ENCODE measurements around the gene NSUN7.

NSUN7 gene

DNA sequence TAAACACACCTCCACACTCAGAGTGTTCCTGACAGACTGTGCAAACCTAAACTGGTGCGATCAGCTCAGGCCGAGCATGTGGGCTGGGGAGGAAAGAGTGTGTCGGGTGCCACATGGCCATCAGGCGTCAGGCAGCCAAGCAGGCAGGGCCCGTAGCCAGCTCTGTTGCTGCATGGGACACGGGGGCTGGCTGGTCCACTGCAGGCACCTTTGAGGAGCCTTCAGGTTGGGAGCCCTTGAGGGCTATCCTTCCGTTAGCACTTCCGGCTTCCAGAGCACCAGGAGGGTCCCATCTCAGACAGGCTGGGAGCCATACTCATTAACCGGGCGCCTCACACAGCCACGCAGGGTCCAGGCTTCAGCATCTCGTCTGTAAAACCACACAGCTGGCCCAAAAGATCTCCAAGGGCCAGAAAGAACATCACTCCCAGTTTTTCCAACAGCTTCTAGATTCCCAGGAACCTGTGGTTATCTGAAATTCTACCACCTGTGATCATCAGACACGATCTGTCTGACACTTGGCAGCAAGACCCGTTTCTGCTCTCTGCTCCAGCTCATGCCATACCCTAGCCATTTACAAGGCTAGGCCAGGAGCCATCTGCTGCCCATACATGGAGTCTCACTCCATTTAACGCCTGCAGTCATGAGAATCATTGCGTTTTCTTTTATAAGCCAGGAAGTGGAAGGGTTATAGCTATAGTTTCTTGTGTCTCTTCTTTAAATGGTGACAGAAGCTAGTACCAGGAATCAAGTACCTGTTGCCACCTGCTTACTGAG, 87.5 kb downstream of the NSUN7 start:
- H3K27ac Mint-ChIP-seq: no peak overlapping the region
- H3K27me3 Mint-ChIP-seq: peaks cover 15% of the 10 kb centered on the region
- CTCF ChIA-PET: interaction anchor here (0.6 to 1.5 kb wide), 6 partner anchors 9 to 162 kb away, joined by 3 to 4 read pairs (median 4); no protein-coding TSS in a partner anchor
- H3K9me3 Mint-ChIP-seq: no peaks in the 10 kb centered on the region
- H3K36me3 Mint-ChIP-seq: no peaks in the 10 kb centered on the region
- H3K4me3 Mint-ChIP-seq: no peak overlapping the region
- no peak for DNase-seq
- no peaks in the 10 kb centered on the region for H3K4me1 Mint-ChIP-seq

DNA sequence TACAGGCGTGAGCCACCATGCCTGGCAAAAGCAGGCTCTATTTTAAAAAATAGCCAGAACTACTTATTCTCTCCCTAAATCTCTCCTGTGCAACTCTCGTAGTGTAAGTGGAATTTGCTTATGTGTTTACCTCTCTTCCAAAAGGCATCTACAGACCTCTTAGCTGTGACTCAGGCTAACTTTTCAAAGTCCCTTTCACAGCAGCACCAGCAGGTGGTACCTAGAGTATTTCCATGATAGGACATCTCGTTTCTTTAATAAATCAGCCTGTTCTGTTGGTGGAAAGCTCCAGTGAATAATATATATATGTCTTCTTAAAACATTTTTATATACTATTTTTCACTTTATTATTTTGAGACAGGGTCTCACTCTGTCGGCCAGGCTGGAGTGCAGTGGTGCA, 89.0 kb downstream of the NSUN7 start:
- Mint-ChIP-seq H3K9me3 (no peaks in the 10 kb centered on the region), H3K27ac (no peak overlapping the region), H3K36me3 (no peaks in the 10 kb centered on the region), H3K4me3 (no peak overlapping the region), H3K27me3 (peaks cover 15% of the 10 kb centered on the region), H3K4me1 (no peaks in the 10 kb centered on the region)
- CTCF ChIA-PET: interaction anchor here (7.1 kb wide), 1 partner anchor 103 kb away, joined by 117 read pairs; no protein-coding TSS in a partner anchor
- no peak for DNase-seq

DNA sequence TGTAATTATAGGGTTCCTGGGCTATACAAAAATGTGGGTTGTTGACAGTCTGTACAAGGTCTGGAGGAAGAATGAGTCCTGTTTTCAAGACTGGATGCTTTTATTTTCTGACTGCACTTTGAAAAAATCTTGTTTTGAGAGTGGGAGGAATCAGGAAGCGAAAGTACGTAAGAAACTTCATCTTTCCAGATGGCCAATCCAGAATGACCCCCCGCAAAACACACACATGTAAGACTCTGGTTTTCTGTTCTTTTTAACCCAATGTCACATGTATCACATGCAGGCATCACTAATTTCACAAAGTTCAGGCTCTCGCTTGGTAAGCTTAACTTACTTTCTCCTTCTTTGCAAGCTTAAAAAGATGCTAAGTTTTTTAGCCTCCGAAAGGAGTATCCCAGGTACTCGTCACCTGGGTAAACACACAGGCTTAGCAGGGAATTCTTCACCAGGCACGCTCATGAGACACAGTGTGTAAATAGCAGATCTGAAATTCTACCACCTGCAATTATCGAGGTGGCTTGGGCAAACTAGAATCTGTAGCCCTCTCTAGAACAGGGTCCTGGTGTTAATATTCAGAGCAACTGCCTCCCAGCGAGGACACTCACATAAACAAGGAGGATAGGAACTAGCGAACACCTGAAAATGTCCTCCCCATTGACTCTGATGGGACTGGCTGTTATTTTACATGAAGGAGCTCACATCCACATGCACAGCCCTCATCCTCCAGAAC, 90.7 kb downstream of the NSUN7 start:
- no peak for DNase-seq
- CTCF ChIA-PET: interaction anchor here (0.6 to 7.1 kb wide), 27 partner anchors 8 to 1178 kb away, joined by 3 to 117 read pairs (median 4); no protein-coding TSS in a partner anchor
- Mint-ChIP-seq H3K27ac (no peak overlapping the region), H3K27me3 (peaks cover 14% of the 10 kb centered on the region), H3K4me3 (no peak overlapping the region), H3K36me3 (no peaks in the 10 kb centered on the region), H3K4me1 (no peaks in the 10 kb centered on the region), H3K9me3 (no peaks in the 10 kb centered on the region)

DNA sequence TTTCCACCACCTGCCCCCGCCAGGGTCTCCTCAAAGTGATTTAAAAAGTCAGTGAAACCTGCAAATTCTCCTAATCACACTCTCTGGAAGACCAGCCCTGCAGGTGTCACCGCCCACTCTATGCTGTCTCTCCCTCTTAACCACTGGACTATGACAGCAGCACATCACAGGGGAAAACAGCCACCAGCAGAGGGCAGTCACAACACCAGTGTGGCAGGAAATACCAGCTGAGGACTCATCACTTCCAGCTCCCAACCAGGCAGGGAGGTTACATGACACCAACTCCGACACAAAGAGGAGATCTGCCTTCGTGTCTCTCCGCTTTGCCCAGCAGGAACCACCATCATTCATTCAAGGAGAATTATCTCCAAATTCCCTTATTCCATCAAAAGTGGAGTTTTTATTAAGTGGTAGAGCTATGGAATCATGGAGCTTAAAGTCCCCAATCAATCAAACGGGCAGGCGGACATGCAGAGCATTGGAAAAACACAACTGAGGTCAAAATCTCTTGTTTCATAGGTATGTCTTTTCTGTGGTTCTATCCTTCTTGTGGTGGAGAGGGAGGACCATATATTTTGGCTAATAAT, 91.3 kb downstream of the NSUN7 start:
- Mint-ChIP-seq H3K27me3 (peaks cover 11% of the 10 kb centered on the region), H3K36me3 (no peaks in the 10 kb centered on the region), H3K4me1 (no peaks in the 10 kb centered on the region), H3K27ac (no peak overlapping the region), H3K4me3 (no peak overlapping the region), H3K9me3 (no peaks in the 10 kb centered on the region)
- DNase-seq: peak; percentile 85
- CTCF ChIA-PET: interaction anchor here (0.6 to 7.1 kb wide), 29 partner anchors 8 to 1178 kb away, joined by 3 to 117 read pairs (median 4); no protein-coding TSS in a partner anchor

DNA sequence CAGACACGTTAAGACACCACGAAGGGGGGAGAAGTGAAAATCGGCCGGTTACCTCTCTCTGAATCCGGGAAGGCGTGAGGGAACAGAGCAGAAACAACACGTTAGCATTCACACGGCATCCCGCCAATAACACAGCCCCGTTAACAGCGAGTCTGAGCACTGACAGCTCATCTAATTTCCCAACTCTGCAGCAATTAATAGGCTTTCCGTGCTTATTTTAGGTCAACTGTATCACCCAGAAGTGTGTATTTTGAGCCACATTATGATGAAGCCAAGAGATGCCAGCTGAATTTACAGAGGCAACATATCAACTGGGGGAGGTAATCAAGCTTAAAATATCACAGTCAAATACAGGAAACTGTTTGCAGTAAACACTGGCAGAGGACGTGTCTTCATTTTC, 92.6 kb downstream of the NSUN7 start:
- Mint-ChIP-seq H3K9me3 (no peaks in the 10 kb centered on the region), H3K4me3 (no peak overlapping the region), H3K36me3 (no peaks in the 10 kb centered on the region), H3K27ac (no peak overlapping the region), H3K27me3 (peaks cover 14% of the 10 kb centered on the region), H3K4me1 (no peaks in the 10 kb centered on the region)
- CTCF ChIA-PET: interaction anchor here (1.2 to 7.1 kb wide), 6 partner anchors 12 to 517 kb away, joined by 3 to 117 read pairs (median 6); no protein-coding TSS in a partner anchor
- no peak for DNase-seq

DNA sequence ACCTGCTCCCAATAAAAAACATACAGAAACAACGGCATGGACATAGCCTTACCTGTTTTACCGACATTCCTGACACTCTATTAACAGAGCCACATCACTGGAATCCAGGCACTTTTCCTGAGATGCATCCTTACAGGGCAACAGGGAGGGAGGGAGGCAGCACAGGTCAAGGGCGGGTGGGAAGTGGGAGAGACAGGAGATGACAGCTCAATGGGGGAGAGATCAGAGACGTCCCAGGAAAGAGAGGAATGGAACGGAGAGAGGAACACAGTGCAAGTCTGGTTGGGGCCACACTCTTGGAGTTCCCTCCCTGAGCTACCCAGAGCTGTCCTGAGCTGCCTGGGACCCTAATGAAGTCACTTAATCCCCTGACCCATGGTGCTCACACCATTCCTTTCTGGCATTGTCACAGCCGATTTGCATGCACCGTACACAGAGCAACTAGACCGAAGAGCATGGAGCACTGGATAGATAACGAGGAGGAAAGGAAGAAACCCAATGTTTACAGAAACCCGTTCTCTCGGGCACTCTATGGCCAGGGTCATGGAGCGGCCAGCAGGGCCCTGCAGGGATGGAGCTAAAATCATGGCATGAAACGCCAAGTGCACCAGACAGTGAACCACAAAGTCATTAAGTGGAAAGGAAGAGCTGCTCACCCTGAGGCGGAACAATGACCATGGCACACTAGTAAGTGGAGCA, 93.1 kb downstream of the NSUN7 start:
- Mint-ChIP-seq H3K9me3 (no peaks in the 10 kb centered on the region), H3K36me3 (no peaks in the 10 kb centered on the region), H3K4me3 (no peak overlapping the region), H3K27me3 (peaks cover 20% of the 10 kb centered on the region), H3K4me1 (no peaks in the 10 kb centered on the region), H3K27ac (no peak overlapping the region)
- no peak for DNase-seq
- CTCF ChIA-PET: interaction anchor here (0.7 to 7.1 kb wide), 10 partner anchors 11 to 671 kb away, joined by 3 to 117 read pairs (median 4); no protein-coding TSS in a partner anchor

DNA sequence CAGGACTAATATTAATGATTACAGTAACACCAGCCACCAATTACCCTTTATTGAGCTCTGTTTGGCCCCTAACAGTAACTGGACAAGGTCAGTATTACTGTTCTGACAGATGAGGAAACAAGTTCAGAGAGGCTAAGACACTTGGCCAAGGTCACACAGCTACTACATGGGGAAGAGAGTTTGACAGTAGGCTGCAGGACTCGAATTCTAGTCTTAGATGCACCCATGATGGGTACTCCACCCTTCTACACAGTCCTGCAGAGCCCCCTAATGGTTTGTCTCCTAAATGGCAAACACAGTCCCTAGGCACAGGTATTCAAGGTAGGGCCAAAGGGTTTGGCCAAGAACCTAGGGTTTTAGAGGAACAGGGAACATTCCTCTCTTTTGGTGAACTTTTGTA, 93.9 kb downstream of the NSUN7 start:
- no peaks in the 10 kb centered on the region for H3K36me3 Mint-ChIP-seq
- CTCF ChIA-PET: interaction anchor here (0.7 to 7.1 kb wide), 8 partner anchors 10 to 672 kb away, joined by 3 to 117 read pairs (median 5); no protein-coding TSS in a partner anchor
- H3K9me3 Mint-ChIP-seq: no peaks in the 10 kb centered on the region
- peak; percentile 54 for DNase-seq
- no peak overlapping the region for H3K27ac Mint-ChIP-seq
- no peak overlapping the region for H3K4me3 Mint-ChIP-seq
- no peaks in the 10 kb centered on the region for H3K4me1 Mint-ChIP-seq
- H3K27me3 Mint-ChIP-seq: peaks cover 28% of the 10 kb centered on the region

DNA sequence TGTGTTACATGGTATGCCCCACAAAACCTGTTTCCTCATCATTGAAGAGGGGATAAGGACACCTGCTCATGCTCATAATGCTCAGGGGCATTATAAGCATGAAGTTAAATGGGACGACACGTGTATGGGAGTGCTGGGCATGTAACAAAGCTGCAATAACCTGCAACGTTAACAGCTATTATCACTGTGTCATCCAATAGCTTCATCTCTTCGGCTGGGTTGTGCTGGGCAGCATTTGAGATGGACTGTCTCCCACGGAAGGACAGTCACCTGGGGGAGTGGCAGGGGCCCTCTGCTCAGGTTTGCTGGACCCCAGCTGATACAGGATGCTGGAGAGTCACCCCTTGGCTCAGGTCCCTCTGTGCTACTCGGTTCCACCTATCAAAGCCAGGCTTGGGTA, 94.5 kb downstream of the NSUN7 start:
- Mint-ChIP-seq H3K9me3 (no peaks in the 10 kb centered on the region), H3K4me1 (no peaks in the 10 kb centered on the region), H3K27ac (no peak overlapping the region), H3K36me3 (no peaks in the 10 kb centered on the region), H3K4me3 (no peak overlapping the region), H3K27me3 (peaks cover 33% of the 10 kb centered on the region)
- CTCF ChIA-PET: interaction anchor here (1.4 to 7.1 kb wide), 4 partner anchors 11 to 109 kb away, joined by 4 to 117 read pairs (median 21); no protein-coding TSS in a partner anchor
- no peak for DNase-seq

DNA sequence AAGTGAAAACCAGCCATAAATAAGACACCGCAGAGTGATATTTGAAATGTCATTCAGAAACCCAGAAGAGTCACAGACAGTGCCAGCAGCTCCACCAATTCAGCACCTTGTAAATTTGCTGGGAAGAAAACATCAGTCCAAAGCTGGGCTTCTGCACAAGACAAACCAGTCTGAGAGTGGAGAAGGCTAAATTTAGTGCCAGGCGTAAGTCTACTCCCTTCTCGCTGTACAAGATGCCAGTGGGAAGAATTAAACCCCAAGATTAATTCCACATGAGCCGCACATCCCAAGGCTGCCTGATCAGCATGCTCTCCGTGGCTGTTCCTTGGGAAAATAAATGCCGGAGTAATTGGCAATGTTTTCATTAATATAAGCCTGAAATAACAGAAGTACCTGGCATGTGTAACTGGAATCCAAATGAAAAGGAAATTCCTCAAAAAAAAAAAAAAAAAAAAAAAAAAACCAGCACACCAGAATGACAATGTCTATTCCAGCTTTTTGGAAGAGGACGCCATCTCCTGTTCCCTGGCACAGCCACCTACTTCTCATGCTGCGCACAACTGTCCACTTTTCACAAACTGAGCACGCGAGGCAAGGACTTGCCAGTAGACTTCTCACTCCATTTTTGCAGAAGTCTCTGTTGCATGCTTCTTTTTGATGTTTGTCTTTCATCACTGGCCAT, 95.5 kb downstream of the NSUN7 start:
- no peaks in the 10 kb centered on the region for H3K36me3 Mint-ChIP-seq
- H3K27ac Mint-ChIP-seq: no peak overlapping the region
- H3K4me1 Mint-ChIP-seq: no peaks in the 10 kb centered on the region
- H3K9me3 Mint-ChIP-seq: no peaks in the 10 kb centered on the region
- no peak overlapping the region for H3K4me3 Mint-ChIP-seq
- no peak for DNase-seq
- CTCF ChIA-PET: interaction anchor here (0.5 to 7.1 kb wide), 3 partner anchors 10 to 1168 kb away, joined by 3 to 117 read pairs (median 4); no protein-coding TSS in a partner anchor
- peaks cover 38% of the 10 kb centered on the region for H3K27me3 Mint-ChIP-seq

DNA sequence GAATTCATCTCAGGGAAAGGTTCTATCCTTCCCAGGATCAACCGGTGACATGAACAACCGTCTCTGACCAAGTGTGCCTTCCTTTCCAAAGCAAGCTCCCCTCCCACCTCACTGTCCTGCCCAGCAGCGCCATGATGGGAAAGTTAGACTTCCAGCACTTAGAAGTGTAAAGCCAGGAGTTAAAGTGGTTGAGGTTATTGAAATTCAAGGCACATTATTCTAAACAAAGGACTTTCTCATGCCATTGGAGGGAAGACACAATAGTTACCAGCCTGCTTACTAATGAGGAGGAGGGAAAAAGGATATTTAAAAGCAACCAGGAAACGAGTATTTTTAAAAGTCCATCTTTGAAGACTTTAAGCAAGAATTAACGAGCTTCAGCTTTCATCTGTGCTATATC, 96.8 kb downstream of the NSUN7 start:
- peaks cover 38% of the 10 kb centered on the region for H3K27me3 Mint-ChIP-seq
- no peaks in the 10 kb centered on the region for H3K4me1 Mint-ChIP-seq
- CTCF ChIA-PET: interaction anchor here (1.0 to 1.4 kb wide), 3 partner anchors 9 to 110 kb away, joined by 3 to 7 read pairs (median 4); no protein-coding TSS in a partner anchor
- H3K9me3 Mint-ChIP-seq: no peaks in the 10 kb centered on the region
- H3K36me3 Mint-ChIP-seq: no peaks in the 10 kb centered on the region
- H3K4me3 Mint-ChIP-seq: no peak overlapping the region
- DNase-seq: no peak
- H3K27ac Mint-ChIP-seq: no peak overlapping the region

DNA sequence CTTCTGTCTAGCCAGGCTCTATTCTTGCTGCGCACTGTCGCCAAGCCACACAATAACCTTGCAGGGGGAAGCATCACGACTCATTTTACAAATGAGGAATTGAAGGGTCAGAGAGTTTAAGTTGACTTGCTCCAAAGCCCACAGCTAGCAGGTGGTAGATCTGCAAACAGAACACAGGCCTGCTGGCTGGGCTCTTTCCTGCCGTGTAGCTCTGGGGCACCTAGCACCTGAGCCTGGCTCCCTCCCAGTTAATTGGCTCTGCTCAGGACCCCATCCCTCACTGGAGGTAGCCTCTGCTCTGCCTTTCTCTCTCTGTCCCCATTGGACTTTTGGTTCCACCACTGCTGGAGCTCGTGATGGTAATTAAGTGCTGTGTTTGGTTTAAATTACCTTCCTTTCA, 98.5 kb downstream of the NSUN7 start:
- H3K9me3 Mint-ChIP-seq: no peaks in the 10 kb centered on the region
- H3K27ac Mint-ChIP-seq: no peak overlapping the region
- peaks cover 43% of the 10 kb centered on the region for H3K27me3 Mint-ChIP-seq
- no peaks in the 10 kb centered on the region for H3K36me3 Mint-ChIP-seq
- DNase-seq: no peak
- CTCF ChIA-PET: interaction anchor here (1.4 kb wide), 1 partner anchor 8 kb away, joined by 9 read pairs; no protein-coding TSS in a partner anchor
- no peak overlapping the region for H3K4me3 Mint-ChIP-seq
- no peaks in the 10 kb centered on the region for H3K4me1 Mint-ChIP-seq

DNA sequence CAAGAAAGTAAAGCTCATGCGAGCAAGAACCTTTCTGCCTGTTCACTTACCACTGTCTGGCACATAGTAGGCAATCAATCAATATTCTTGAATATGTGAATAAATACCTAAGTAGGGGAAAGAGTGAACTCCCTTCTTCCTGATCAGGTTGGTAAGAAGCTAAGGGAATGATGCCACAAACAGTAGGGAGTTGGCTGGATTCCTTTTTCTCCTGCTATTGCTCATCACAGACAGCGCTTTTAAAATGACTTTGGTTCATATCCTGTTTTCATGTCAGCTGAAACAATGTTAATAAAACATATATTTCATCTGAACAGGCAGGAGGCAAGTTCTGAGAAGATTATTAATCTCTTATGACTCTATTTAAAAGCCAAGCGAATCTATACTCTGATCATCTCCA, 99.2 kb downstream of the NSUN7 start:
- no peak overlapping the region for H3K27ac Mint-ChIP-seq
- H3K4me1 Mint-ChIP-seq: no peaks in the 10 kb centered on the region
- CTCF ChIA-PET: interaction anchor here (1.0 to 1.4 kb wide), 2 partner anchors 8 to 48 kb away, joined by 4 to 9 read pairs; no protein-coding TSS in a partner anchor
- DNase-seq: no peak
- no peak overlapping the region for H3K4me3 Mint-ChIP-seq
- H3K36me3 Mint-ChIP-seq: no peaks in the 10 kb centered on the region
- peaks cover 50% of the 10 kb centered on the region for H3K27me3 Mint-ChIP-seq
- no peaks in the 10 kb centered on the region for H3K9me3 Mint-ChIP-seq

DNA sequence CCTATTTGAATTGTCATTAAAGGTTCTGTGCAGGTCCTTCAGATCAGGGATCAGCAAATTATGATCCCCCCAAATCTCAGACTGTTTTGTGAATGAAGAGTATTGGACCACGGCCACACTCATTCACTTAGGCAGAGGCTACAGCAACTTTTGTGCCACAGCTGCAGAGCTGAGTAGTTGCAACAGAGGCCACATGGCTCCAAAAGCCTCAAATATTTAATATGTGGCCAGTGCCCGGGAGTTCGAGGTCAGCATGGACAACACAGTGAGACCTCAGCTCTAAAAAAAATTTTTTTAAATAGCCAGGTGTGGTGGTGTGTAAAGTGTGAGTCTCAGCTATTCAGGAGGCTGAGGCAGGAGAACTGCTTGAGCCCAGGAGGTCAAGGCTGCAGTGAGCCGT, 100.7 kb downstream of the NSUN7 start:
- Mint-ChIP-seq H3K27me3 (peaks cover 59% of the 10 kb centered on the region), H3K36me3 (no peaks in the 10 kb centered on the region), H3K4me1 (no peaks in the 10 kb centered on the region), H3K9me3 (no peaks in the 10 kb centered on the region), H3K27ac (no peak overlapping the region), H3K4me3 (no peak overlapping the region)
- CTCF ChIA-PET: no interaction called here
- DNase-seq: no peak

Data from activated naive CD4-positive, alpha-beta T cell treated with anti-CD3 and anti-CD28 coated beads, Interleukin-2, amount 10 ng/mL, durations not matched to agents 7 days and 5 days (primary cell).